Parathyroid adenoma (tissue), 2 donors: ENCODE results near the gene AKAIN1.
A peak's percentile ranks its signal among the peaks of the same experiment; 100 is the strongest.

Experiments used
- H2AFZ ChIP-seq: fragments of 300-600 bp; sonication (generic); one replicate; pipeline ENCODE4 v1.7.0; 2017; ENCODE audit warnings: antibody characterized with exemption, mild to moderate bottlenecking
- H3K27ac ChIP-seq: fragments of 300-600 bp; sonication (generic); one replicate; pipeline ENCODE4 v1.7.0; 2017
- H3K27me3 ChIP-seq: fragments of 300-600 bp; sonication (generic); one replicate; pipeline ENCODE4 v1.7.0; 2017; ENCODE audit warnings: low read length; ENCODE audit not compliant: control insufficient read depth, insufficient read depth
- H3K36me3 ChIP-seq: fragments of 300-600 bp; sonication (generic); one replicate; pipeline ENCODE4 v1.7.0; 2017; ENCODE audit warnings: low read length; ENCODE audit not compliant: control insufficient read depth, insufficient read depth
- H3K4me1 ChIP-seq: fragments of 300-600 bp; sonication (generic); one replicate; pipeline ENCODE4 v1.7.0; 2017; ENCODE audit warnings: control low read depth
- H3K4me2 ChIP-seq: fragments of 300-600 bp; sonication (generic); one replicate; pipeline ENCODE4 v1.7.0; 2017; ENCODE audit warnings: low read length
- H3K4me3 ChIP-seq: fragments of 300-600 bp; sonication (generic); one replicate; pipeline ENCODE4 v1.7.0; 2017; ENCODE audit warnings: low read depth, low read length
- H3K79me2 ChIP-seq: fragments of 300-600 bp; sonication (generic); one replicate; pipeline ENCODE4 v1.7.0; 2017; ENCODE audit warnings: control low read depth
- H3K9ac ChIP-seq: fragments of 300-600 bp; sonication (generic); one replicate; pipeline ENCODE4 v1.7.0; 2017; ENCODE audit warnings: mild to moderate bottlenecking
- H3K9me3 ChIP-seq: fragments of 300-600 bp; sonication (generic); one replicate; pipeline ENCODE4 v1.7.0; 2017; ENCODE audit warnings: low read length; ENCODE audit not compliant: control insufficient read depth
- CTCF ChIP-seq: fragments of 300-600 bp; sonication (generic); IDR thresholded peaks from one replicate; pipeline ENCODE4 v1.7.0; 2017; ENCODE audit warnings: antibody characterized with exemption, mild to moderate bottlenecking
- donor health status: primary hyperparathyroidism.

Gene AKAIN1

GRCh38 chr18:5166606-5167280 is 30.3 kb downstream of the AKAIN1 start:
- Histone ChIP-seq H3K4me1 (peaks cover 37% of the 10 kb centered on the region), H3K36me3 (no peaks in the 10 kb centered on the region), H3K27ac (peak overlapping the region; percentile 27), H3K27me3 (no peaks in the 10 kb centered on the region), H3K4me2 (no peak overlapping the region), H3K9ac (no peak overlapping the region), H3K9me3 (no peaks in the 10 kb centered on the region), H3K79me2 (peaks cover 18% of the 10 kb centered on the region), H2AFZ (no peak overlapping the region), H3K4me3 (no peak overlapping the region)
- TF ChIP-seq CTCF: no peak

- Histone ChIP-seq H2AFZ (no peak overlapping the region), H3K4me3 (no peak overlapping the region), H3K36me3 (no peaks in the 10 kb centered on the region), H3K27ac (no peak overlapping the region), H3K27me3 (no peaks in the 10 kb centered on the region), H3K9ac (no peak overlapping the region), H3K9me3 (no peaks in the 10 kb centered on the region), H3K4me2 (no peak overlapping the region), H3K79me2 (peaks cover 12% of the 10 kb centered on the region), H3K4me1 (peaks cover 30% of the 10 kb centered on the region)
- TF ChIP-seq CTCF: no peak
Measured at GRCh38 chr18:5164903-5165302, 32.2 kb downstream of the AKAIN1 start.

GRCh38 chr18:5162111-5162510 is 34.9 kb downstream of the AKAIN1 start:
- H3K9me3 ChIP-seq: no peaks in the 10 kb centered on the region
- no peaks in the 10 kb centered on the region for H3K36me3 ChIP-seq
- peaks cover 13% of the 10 kb centered on the region for H3K79me2 ChIP-seq
- no peak overlapping the region for H3K4me2 ChIP-seq
- no peak overlapping the region for H3K9ac ChIP-seq
- peak overlapping the region; percentile 16 for H3K27ac ChIP-seq
- H3K27me3 ChIP-seq: no peaks in the 10 kb centered on the region
- TF ChIP-seq CTCF: no peak
- no peak overlapping the region for H3K4me3 ChIP-seq
- peaks cover 38% of the 10 kb centered on the region for H3K4me1 ChIP-seq
- H2AFZ ChIP-seq: no peak overlapping the region

GRCh38 chr18:5159080-5159479 is 38.0 kb downstream of the AKAIN1 start:
- peaks cover 25% of the 10 kb centered on the region for H3K79me2 ChIP-seq
- H3K27me3 ChIP-seq: no peaks in the 10 kb centered on the region
- no peaks in the 10 kb centered on the region for H3K9me3 ChIP-seq
- H3K4me3 ChIP-seq: no peak overlapping the region
- H3K27ac ChIP-seq: peak overlapping the region; percentile 94
- TF ChIP-seq CTCF: no peak
- no peak overlapping the region for H3K9ac ChIP-seq
- no peak overlapping the region for H3K4me2 ChIP-seq
- no peak overlapping the region for H2AFZ ChIP-seq
- no peaks in the 10 kb centered on the region for H3K36me3 ChIP-seq
- H3K4me1 ChIP-seq: peaks cover 52% of the 10 kb centered on the region

GRCh38 chr18:5158587-5158986 is 38.5 kb downstream of the AKAIN1 start:
- peak overlapping the region; percentile 94 for H3K27ac ChIP-seq
- H3K79me2 ChIP-seq: peaks cover 28% of the 10 kb centered on the region
- H3K4me1 ChIP-seq: peaks cover 49% of the 10 kb centered on the region
- H3K36me3 ChIP-seq: no peaks in the 10 kb centered on the region
- H3K27me3 ChIP-seq: no peaks in the 10 kb centered on the region
- H3K9me3 ChIP-seq: no peaks in the 10 kb centered on the region
- TF ChIP-seq CTCF: no peak
- H3K4me3 ChIP-seq: no peak overlapping the region
- no peak overlapping the region for H3K9ac ChIP-seq
- H3K4me2 ChIP-seq: no peak overlapping the region
- no peak overlapping the region for H2AFZ ChIP-seq
